ENCODE results near the gene DDX5.

DNA sequence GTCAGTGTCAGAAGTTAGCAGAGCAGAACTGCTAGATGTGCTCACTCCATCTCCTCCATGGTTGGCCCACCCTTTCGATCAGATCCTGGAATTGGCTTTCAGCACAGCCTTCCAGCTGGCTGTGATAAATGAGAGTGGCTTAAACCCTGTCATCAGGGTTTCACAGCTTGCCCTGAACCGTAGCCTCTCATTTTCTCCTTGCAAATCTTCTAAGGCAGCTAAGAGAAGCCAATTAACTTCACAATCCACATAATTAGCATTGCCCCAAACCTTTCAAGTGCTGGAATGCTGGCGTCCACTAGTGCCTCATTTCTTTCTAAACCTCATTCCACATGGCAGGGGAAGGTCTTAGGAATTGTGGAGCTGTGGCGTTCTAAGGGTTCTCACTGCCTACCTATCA lies 35.5 kb downstream of the DDX5 start:
- TF ChIP-seq, protein P1, sequence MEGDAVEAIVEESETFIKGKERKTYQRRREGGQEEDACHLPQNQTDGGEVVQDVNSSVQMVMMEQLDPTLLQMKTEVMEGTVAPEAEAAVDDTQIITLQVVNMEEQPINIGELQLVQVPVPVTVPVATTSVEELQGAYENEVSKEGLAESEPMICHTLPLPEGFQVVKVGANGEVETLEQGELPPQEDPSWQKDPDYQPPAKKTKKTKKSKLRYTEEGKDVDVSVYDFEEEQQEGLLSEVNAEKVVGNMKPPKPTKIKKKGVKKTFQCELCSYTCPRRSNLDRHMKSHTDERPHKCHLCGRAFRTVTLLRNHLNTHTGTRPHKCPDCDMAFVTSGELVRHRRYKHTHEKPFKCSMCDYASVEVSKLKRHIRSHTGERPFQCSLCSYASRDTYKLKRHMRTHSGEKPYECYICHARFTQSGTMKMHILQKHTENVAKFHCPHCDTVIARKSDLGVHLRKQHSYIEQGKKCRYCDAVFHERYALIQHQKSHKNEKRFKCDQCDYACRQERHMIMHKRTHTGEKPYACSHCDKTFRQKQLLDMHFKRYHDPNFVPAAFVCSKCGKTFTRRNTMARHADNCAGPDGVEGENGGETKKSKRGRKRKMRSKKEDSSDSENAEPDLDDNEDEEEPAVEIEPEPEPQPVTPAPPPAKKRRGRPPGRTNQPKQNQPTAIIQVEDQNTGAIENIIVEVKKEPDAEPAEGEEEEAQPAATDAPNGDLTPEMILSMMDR (conservative IDR thresholded peaks at IDR 0.05; ENCODE audit: low read length): no peak
- no peak for TF ChIP-seq EZH2phosphoT487 (IDR thresholded peaks at IDR 0.05; ENCODE audit: borderline replicate concordance)
